HUES64 (cell line): ENCODE measurements around the gene CYP4F3.

Experiments
- H3K27ac ChIP-seq: 2 replicates; pipeline ENCODE4 v1.7.0; 2013; ENCODE audit warnings: low read depth, low read length, inconsistent platforms
- H3K27me3 ChIP-seq: 2 replicates; pipeline ENCODE4 v1.6.1; 2013; ENCODE audit warnings: mild to moderate bottlenecking, low read length; ENCODE audit not compliant: insufficient read depth
- H3K36me3 ChIP-seq: 2 replicates; pipeline ENCODE4 v1.6.1; 2013; ENCODE audit warnings: mild to moderate bottlenecking, low read length; ENCODE audit not compliant: insufficient read depth
- H3K4me1 ChIP-seq: 2 replicates; pipeline ENCODE4 v1.6.1; 2013; ENCODE audit warnings: mild to moderate bottlenecking, low read length, moderate library complexity; ENCODE audit not compliant: insufficient read depth
- H3K4me3 ChIP-seq: 2 replicates; pipeline ENCODE4 v1.5.1; 2013; ENCODE audit warnings: mild to moderate bottlenecking, low read length, moderate library complexity
- H3K9ac ChIP-seq: 2 replicates; pipeline ENCODE4 v1.6.1; 2013; ENCODE audit warnings: mild to moderate bottlenecking, low read depth, low read length
- H3K9me3 ChIP-seq: 2 replicates; pipeline ENCODE4 v1.6.1; 2013; ENCODE audit warnings: low read depth, low read length; ENCODE audit not compliant: insufficient read depth
- WGBS: fragments of 150-250, 120-280 bp; methylation state at CpG from one replicate; pipeline ENCODE4 v1.1.7; 2013; ENCODE audit warnings: missing lambda C conversion rate; 5-methylcytosine and 5-hydroxymethylcytosine counted together

CYP4F3 gene

GRCh38 chr19:15701757-15702533, 61.2 kb downstream of the CYP4F3 start:
- no peak overlapping the region for H3K27ac ChIP-seq
- no peaks in the 10 kb centered on the region for H3K4me1 ChIP-seq
- 63% methylated on average over 4 of the region's 4 CpGs for WGBS
- H3K36me3 ChIP-seq, result no peaks in the 10 kb centered on the region
- no peaks in the 10 kb centered on the region for H3K27me3 ChIP-seq
- peaks cover 81% of the 10 kb centered on the region for H3K9me3 ChIP-seq
- no peak overlapping the region for H3K4me3 ChIP-seq
- no peak overlapping the region for H3K9ac ChIP-seq

GRCh38 chr19:15702534-15702930, 61.8 kb downstream of the CYP4F3 start:
- Histone ChIP-seq H3K9ac (no peak overlapping the region), H3K27me3 (no peaks in the 10 kb centered on the region), H3K4me1 (no peaks in the 10 kb centered on the region), H3K27ac (no peak overlapping the region), H3K9me3 (peaks cover 75% of the 10 kb centered on the region), H3K4me3 (no peak overlapping the region), H3K36me3 (no peaks in the 10 kb centered on the region)
- 80% methylated on average over 7 of the region's 7 CpGs for whole genome bisulfite sequencing
